Stimulated activated CD4-positive, alpha-beta T cell treated with anti-CD3 and anti-CD28 coated beads, Interleukin-4, amount 100 ng/mL, for 48 hours (primary cell): ENCODE results near the gene CHD5.

Experiments used
- DNase-seq, 2 donors: peaks; one replicate each; pipeline ENCODE4 v3.0.0-alpha.2; 2020; ENCODE audit warnings: low read depth in 2 of 2

CHD5 gene

DNA sequence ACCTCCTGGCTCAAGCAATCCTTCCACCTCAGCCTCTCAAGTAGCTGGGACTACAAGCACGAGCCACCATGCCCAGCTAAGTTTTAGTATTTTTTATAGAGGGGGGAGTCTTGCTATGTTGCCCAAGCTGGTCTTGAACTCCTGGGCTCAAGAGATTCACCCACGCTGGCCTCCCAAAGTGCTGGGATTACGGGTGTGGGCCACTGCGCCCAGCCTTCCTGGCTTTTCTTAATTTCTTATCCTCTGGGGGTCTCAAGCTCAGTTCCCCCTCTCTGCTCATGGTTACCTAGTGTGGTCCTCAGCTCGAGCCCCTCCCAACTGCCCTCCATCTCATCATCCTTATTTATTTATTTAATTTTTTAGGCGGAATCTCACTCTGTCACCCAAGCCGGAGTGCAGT, 22.1 kb upstream of the CHD5 start:
- no peak for DNase-seq

DNA sequence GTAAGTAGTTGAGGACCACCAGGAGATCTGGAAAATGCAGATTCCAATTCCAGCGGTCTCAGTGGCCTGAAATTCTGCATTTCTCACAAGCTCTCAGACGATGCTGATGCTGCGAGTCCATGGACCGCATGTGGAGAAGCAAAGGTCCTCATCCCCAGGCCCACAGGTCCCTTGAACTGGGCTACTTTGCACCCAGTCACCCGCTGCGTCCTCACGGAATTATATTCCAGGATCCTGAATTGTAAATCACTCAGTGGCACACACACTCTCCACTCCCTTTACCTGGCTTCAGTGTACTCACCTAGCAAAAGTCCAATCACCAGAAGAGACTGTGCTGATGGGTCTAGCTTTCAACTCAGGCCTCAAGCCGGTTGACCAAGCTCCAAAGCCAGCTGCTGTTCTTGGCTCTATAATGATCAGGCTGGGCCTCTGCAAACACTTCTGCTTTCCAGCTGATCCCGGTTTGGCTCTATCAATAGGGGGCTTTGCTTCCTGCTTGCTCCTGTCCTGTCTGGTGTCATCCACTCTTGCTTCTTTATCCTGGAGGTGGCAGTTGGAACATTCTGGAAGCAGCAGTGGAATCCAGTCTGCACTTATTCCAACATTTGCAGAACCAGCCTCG, 20.2 kb upstream of the CHD5 start:
- no peak for DNase-seq

DNA sequence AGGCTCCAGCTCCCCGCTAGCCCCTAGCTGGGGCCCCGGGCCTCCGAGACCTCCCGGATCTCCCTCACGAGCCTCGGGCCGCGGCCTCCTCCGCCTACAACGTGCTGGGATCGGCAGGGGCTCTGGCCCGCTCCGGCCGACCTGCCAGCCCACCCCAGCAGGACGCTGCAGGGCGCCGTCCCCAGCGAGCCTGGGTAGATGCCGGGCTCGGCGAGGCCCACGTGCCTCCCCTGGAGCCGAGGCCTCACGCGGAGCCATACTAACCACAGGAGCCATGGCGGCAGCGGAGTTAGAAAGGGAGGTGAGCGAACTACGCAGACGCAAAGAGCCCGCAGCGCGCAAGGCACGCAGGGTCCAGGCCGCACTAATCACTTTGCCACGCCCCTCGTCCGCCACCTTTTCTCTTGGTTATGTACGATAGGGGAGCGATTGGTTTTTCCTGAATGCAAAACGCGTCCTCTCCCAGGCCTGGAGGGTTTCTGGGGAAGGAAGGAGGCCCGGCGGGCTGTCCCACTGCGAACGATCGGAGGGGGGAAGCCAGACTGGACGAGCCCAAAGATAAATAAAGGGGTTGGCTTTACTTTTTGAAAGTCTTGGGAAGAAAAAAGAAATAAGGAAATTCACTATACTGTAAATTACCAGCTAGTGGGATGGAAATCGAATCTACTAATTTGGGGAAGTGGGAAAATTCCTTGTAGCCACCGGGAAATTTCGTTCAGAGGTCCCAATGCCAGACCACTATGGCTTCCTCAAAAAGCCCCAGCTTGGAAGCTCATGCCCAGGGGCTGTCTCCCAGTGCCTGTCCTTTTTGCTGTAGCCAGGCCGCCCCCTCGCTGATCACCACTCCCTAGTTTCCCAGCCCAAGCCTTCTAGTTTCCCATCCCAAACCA, 19.4 kb upstream of the CHD5 start, which contains the start of gene RPL22:
TSS of gene RPL22 (minus strand) at position 298 of the 890 bp plus-strand sequence. CDS start at position 276, 22 bp downstream.
- DNase-seq, result peak; percentile 95 to 98

DNA sequence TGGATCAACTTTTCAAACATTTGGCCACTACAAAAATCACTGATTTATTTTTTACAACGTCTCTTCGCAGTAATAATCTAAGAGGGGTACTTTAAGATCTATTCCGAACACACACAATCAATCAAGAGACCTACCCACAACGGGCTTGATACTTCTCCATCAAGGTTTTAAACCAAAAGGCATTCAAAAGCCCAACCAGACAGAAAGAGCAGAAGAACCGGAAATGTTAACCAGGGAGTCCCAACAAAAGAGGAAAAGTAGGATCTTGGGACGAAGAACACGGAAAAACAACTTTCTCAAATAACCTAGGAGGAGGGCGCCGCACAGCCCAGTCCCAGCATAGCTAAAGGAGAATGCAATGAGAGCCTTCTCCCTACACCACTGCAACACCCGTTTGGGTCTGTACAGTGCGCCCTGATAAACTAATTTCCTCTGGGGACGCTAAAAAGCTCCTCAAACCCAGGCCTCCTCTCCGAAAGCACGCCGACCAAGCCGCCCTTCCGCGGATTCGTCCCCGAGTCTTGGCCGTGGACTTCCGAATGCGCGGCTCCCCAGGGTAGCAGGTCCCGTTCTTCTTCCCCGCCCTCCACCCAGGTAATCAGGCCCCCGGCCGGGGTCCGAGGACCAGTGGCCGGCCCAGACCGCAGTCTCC, 18.7 kb upstream of the CHD5 start:
- no peak for DNase-seq

DNA sequence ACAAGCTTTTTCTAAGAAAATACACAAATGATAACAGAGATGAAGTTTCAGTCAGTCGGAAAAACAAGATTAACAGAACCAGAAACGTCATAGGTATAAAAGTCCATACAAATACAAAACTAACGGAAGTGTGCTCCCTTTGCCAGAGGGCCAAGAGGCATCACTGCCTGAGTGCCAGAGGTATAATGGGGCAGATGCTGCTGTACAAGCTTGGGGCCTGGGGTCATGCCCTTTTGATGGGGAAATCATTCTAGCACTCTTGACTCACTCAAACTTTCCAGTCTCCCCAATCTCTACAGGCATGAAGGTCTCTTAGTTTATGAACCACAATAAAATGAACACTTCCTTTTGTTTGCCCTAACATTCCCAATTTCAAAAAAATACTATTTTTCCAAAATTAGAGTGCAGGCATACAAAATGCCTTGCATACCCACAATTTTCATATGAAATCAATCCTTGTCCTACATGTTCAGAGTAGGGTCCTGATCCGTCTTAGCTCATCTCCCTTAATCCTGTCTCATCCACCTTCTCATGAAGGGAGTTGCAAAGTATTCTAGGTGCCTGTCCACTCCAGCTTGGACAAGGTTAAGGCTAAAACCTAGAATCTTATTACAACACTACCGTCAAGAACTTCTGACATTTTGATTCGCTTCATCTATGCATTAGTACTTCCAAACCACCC, 17.8 kb upstream of the CHD5 start:
- DNase-seq, result no peak

GRCh38 chr1:6191968-6192367, 11.8 kb upstream of the CHD5 start:
- DNase-seq, result no peak

GRCh38 chr1:6188466-6188865, 8.3 kb upstream of the CHD5 start:
- no peak for DNase-seq

- DNase-seq, result no peak
These were observed 5.7 kb upstream of the CHD5 start for GRCh38 chr1:6185635-6186382.

GRCh38 chr1:6185151-6185550, 5.0 kb upstream of the CHD5 start:
- no peak for DNase-seq

DNA sequence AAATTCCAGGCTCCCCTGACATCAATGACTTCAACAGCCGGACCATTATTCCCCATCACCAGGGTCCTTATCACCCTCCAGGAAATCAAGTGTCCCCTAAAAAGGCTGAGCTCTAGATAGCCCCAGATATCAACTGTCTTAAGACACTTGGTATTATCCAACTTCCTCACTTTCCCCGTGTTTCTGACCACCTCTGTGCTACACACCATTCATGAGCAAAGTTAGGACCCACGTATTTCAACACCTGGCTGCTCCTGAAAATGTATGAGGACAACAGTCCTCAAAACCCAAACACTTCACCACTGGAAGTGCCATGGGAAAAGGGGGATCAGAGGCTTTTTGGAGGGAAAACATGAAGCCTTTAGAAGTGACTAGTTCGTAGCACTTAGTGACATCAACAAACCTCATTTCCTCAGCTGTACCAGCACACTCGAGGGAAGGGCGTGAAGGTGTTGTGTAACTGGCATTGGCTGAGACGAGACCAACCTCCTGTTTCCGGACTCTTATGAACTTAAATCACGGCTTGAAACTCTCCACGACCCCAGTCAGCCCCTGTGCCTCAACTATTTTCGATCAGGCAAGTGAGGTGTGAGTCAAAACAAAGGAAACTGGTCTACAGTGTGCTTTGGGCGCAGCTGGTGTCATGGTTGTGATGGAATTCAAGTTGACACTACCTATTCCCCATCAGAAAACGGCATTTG, 4.1 kb upstream of the CHD5 start:
- DNase-seq, result no peak

- no peak for DNase-seq
These were observed 3.4 kb upstream of the CHD5 start for GRCh38 chr1:6183520-6183989.

DNA sequence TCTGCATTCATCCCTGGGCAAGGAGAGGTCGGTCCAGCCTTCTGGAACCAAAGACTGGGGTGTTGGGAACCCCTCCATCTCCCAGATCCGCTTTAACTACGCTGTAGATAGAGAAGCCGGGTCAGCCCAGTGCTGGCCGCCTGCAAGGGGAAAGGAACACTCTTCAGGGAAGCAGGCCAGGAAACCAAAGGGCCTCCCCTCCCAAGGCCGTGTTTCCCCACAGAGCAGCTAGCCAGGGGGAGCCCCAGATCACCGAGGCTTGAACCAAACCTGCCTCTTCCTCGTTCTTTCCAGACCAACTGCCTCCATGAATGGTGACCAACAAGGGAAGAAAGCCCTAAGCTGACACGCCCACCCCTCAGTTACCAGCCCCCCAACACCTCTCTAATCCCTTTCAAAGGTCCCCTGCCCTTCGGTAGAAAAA, 1.2 kb upstream of the CHD5 start:
- no peak for DNase-seq

DNA sequence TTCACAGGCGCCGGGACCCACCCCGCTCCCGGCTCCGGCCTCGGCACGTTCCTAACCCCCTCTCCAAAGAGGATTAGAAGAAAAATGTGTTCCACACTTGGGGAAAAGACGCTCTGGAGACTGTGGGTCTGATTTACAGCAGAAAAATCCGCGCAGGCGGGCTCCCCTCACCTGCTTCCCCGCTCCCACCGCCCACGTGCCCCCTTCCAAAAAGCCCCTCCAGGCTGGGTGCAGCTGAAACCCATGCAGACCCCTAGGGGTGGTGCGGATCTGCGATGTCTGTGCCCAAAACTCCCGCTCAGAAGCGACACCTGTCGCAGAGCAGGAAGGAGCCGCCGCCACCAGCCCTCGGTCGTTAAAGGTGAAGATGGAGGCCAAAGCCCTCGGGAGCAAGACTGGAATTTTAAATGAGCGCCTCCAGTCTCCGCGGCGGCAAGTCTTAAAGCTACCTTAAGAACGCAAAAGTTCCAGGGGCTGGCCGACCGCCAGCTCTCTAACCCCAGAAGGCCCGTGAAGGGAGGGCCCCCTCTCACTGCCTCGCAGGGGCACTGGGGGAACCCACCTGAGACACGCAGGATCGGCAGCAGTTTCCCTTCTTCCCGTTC, 688 bp upstream of the CHD5 start:
- no peak for DNase-seq

DNA sequence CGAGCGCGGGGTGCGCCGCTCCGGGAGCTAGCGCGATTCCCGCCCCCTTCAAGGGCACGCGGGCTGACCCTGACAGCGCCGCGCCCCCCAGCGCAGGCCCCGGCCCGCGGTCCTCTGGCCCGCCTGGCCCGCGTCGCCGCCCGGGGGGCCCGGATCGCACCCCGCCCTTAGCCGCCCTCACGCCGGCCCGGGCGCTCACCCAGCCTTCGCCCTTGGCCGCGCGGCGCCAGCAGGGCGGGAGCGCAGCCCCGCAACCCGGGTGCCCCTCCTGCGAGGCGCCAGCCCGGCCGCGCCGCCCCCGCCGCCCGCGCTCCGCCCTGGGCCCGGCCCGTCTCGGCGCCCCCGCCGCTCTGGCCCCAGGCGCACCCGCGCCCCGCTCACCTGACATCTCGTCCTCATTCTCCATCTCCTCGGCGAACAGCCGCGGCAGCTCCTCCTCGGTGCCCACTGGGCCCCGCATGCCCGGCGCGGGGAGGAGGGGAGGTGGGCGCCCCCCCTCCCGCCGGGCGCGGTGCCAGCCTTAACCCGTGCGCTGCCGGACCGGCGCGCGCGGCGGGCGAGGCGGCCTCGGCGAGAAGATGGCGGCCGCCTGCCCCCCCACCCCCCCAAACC, 451 bp downstream of the CHD5 start:
- no peak for DNase-seq

- DNase-seq, result no peak
These were observed 1.2 kb downstream of the CHD5 start for GRCh38 chr1:6178751-6179563.

DNA sequence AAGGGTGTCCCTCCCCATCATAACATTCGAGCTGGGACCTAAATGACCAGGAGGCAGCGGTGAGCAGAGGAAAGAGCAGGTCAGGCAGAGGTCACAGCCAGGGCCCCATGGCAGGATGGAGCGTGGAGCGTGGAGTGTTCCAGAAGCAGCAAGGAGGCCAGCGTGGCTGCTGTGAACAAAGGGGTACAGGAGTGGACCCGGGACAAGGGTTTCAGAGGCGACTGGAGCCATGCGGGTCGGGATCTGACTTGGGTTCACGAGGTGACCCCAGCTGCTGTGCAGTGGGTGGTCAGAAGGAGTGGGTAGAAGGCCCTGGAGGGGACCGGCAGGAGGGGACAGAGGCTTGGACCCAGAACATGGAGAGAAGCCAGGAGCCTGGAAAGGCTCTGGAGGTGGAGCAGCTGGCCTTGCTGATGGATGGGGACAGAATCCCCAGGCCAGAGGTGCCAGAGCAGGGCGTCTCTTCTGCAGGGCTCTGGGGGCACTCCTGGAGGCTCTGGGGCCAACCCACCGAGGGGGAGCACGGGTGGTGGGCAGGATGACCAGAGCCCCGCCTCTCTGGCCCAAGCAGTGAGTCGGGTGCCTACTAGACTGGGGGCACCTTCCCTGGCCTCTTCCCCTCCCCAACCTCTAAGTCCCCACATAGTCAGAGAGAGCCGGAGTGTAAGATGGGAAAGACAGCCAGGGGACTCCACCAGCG, 2.3 kb downstream of the CHD5 start:
- DNase-seq, result no peak

DNA sequence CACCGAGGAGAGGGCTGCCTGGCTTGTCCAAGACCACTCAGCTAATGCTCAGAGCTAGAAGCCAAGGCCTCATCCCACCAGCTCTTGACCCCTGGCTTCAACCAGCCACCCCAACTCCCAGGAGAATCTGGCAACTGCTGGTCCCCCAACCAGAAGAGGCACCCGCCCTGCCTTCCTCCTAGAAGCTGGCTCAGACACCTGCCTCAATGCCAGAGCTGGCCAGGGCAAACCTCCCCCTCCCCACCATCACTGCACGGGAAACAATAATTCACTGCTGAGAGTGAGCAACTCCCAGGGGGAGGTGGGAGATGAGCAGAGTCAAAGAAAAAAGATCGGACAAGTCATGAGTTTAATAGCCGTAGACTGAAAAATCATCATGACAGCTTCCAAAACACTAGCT, 3.3 kb downstream of the CHD5 start:
- DNase-seq, result no peak

GRCh38 chr1:6175411-6175828, 4.7 kb downstream of the CHD5 start:
- DNase-seq, result no peak
